Erythroblast (primary cell): ENCODE measurements around the gene OLFM2.

Experiments
- DNase-seq, 2 experiments: peaks; one replicate each; lab custom pipeline; 2025; lab: John Stamatoyannopoulos, UW
- GATA1 ChIP-seq: IDR thresholded peaks from 2 replicates; pipeline ENCODE4 v1.6.1; 2011; ENCODE audit warnings: low read depth, mild to moderate bottlenecking, control low read depth, low read length, moderate library complexity
- POLR2A ChIP-seq: IDR thresholded peaks from 2 replicates; pipeline ENCODE4 v1.6.1; 2011; ENCODE audit warnings: mild to moderate bottlenecking, low read length

OLFM2 gene

GRCh38 chr19:9936326-9937000 is at the start of gene OLFM2:
Gene OLFM2, minus strand, starts transcription at chr19:9936515. Its CDS starts 149 bp downstream, at chr19:9936366.
- TF ChIP-seq GATA1 (no peak), POLR2A (no peak)
- DNase-seq: no peak

- DNase-seq: no peak
Measured at GRCh38 chr19:9981406-9982260, 45.3 kb upstream of the OLFM2 start.

GRCh38 chr19:9972103-9972502 is 35.8 kb upstream of the OLFM2 start:
- TF ChIP-seq GATA1 (no peak), POLR2A (no peak)
- DNase-seq: no peak

More at GRCh38 chr19:9981406-9982260, 45.3 kb upstream of the OLFM2 start:
- TF ChIP-seq POLR2A (no peak), GATA1 (no peak)

- no peak for DNase-seq
- no peak for TF ChIP-seq GATA1
Measured at GRCh38 chr19:9971166-9971897, 35.0 kb upstream of the OLFM2 start.

- DNase-seq: no peak
- no peak for TF ChIP-seq POLR2A
- no peak for TF ChIP-seq GATA1
Measured at GRCh38 chr19:9970481-9970880, 34.2 kb upstream of the OLFM2 start.

- DNase-seq: no peak
- TF ChIP-seq GATA1 (no peak), POLR2A (no peak)
Measured at GRCh38 chr19:9969688-9969975, 33.3 kb upstream of the OLFM2 start.

- no peak for DNase-seq
- no peak for TF ChIP-seq GATA1
- no peak for TF ChIP-seq POLR2A
Measured at GRCh38 chr19:9968820-9969687, 32.7 kb upstream of the OLFM2 start.

- no peak for DNase-seq
Measured at GRCh38 chr19:9967326-9967725, 31.0 kb upstream of the OLFM2 start.

GRCh38 chr19:9966448-9966847 is 30.1 kb upstream of the OLFM2 start:
- no peak for DNase-seq

More at GRCh38 chr19:9967326-9967725, 31.0 kb upstream of the OLFM2 start:
- no peak for TF ChIP-seq GATA1

GRCh38 chr19:9966024-9966423 is 29.7 kb upstream of the OLFM2 start:
- DNase-seq: no peak
- TF ChIP-seq POLR2A (no peak), GATA1 (no peak)

More at GRCh38 chr19:9966448-9966847, 30.1 kb upstream of the OLFM2 start:
- TF ChIP-seq GATA1 (no peak), POLR2A (no peak)

- no peak for DNase-seq
- TF ChIP-seq GATA1: no peak
- TF ChIP-seq POLR2A: no peak
Measured at GRCh38 chr19:9962623-9963290, 26.4 kb upstream of the OLFM2 start.

GRCh38 chr19:9961103-9961502 is 24.8 kb upstream of the OLFM2 start:
- TF ChIP-seq POLR2A (no peak), GATA1 (no peak)
- DNase-seq: no peak

GRCh38 chr19:9958379-9958821 is 22.1 kb upstream of the OLFM2 start:
- no peak for TF ChIP-seq POLR2A
- TF ChIP-seq GATA1: no peak

More at GRCh38 chr19:9958379-9958821, 22.1 kb upstream of the OLFM2 start:
- no peak for DNase-seq
